Left kidney (tissue), 8 donors: Measurements from ENCODE around the gene NTRK1. TPM values are rescaled to one million over a fixed set of nuclear protein-coding genes. Genes with fewer than 3 reads are reported as not detected.

Source experiments
- DNase-seq: peaks from one replicate; pipeline ENCODE4 v3.0.0-alpha.2; 2013
- long read RNA-seq, 8 donors: transcript quantifications; one replicate each; lab custom pipeline, GENCODE V29; 2026
- polyA plus RNA-seq: library from polyadenylated mRNA; unstranded; fragments of 120-200 nt; gene quantifications from one replicate; pipeline ENCODE4 v1.2.1, GENCODE V29; 2013; ENCODE audit not compliant: insufficient read length

NTRK1 gene
- 1.2 TPM for polyA plus RNA-seq
- long read RNA-seq, donor 1 = 0 reads
- long read RNA-seq, donor 2 = 0 reads
- long read RNA-seq, donor 3 = 0 reads
- long read RNA-seq, donor 4 = 0 reads
- long read RNA-seq, donor 5, partial matches to known transcripts = 0 of 1 reads
- long read RNA-seq, donor 5, other reads (novel, unspliced or antisense) = 0 of 1 reads
- long read RNA-seq, donor 6, partial matches to known transcripts = 9 of 9 reads
- long read RNA-seq, donor 6, other reads (novel, unspliced or antisense) = 0 of 9 reads
- long read RNA-seq, donor 7 = 0 reads
- long read RNA-seq, donor 8 = 0 reads

DNA sequence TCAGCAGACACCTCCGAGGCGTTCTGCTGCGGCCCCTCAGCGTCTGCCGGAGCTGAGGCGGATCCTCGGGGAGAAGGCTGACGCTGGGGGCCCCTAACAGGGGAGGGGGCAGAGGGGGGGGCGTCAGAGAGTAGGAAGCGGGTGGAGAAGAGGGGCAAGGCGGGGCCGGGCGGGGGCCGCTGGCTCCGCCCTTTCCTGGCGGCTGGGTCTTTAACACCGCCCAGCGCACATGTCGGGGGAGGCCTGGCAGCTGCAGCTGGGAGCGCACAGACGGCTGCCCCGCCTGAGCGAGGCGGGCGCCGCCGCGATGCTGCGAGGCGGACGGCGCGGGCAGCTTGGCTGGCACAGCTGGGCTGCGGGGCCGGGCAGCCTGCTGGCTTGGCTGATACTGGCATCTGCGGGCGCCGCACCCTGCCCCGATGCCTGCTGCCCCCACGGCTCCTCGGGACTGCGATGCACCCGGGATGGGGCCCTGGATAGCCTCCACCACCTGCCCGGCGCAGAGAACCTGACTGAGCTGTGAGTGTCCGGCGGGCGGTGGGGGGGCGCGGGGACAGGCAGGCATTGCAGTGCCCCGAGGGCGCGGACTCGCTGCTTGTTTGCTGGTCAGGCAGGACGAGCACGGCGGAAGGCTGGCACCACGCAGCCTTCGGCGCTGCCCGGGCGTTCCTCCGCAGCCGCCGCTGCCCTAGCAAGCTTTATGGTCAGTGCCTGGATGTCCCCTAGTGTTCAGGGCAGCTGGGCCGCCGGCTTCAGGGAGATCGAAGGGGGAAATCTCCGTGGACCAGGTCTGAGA, at the start of gene NTRK1:
Gene NTRK1, plus strand, starts transcription at position 238 of the 796 bp plus-strand sequence. Its CDS starts 70 bp downstream, at position 308.
- DNase-seq = peak; percentile 51

DNA sequence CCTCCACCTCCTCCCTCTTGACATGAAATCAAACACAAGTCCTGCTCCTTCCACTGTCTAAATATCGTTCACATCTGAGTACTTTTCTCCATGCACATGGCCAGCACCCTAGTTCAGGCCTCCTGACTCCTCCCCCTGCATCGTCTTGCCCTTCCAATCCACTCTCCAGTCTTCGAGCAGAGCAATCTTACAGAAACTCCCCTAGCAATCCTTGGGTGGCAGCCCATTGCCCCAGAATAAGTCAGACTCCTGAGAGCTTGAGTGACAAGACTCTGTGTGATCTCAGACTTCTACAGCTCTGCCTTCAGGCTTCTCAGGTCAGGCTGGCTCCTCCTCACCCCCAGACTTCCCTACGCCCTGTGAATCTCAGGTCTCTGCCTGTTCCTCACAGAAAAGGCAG, 49.5 kb upstream of the NTRK1 start:
- DNase-seq = no peak

DNA sequence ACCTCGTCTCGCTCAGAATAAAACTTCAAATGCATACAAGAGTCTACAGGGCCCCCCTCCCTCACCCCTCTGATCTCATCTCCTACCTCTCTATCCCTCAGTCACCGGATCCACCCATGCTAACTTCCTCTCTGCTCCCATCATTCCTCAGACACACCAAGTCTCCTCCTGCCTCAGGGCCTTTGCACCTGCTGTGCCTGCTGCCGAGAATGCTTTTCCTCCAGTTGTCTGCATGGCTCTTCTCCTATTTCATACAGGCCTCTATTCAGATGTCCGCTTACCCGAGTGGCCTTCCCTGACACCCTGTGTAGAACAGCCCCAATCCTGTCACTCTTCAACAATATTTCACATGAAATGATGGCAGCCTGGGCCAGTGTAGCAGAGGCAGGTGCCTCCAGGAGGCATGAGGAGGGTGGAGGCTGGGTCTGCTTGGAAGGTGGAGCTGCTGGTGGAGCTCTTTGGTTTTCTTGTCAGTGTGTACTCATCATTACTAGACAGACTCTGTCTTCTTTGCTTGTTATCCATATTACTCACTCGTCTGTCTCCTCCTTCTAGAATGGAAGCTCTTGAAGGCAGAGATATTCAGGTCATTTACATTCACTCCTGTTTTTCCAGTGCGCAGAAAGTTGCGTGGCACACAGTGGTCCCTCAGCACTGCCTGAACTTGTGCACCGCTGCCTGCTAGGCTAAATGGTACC, 48.2 kb upstream of the NTRK1 start:
- DNase-seq = no peak

DNA sequence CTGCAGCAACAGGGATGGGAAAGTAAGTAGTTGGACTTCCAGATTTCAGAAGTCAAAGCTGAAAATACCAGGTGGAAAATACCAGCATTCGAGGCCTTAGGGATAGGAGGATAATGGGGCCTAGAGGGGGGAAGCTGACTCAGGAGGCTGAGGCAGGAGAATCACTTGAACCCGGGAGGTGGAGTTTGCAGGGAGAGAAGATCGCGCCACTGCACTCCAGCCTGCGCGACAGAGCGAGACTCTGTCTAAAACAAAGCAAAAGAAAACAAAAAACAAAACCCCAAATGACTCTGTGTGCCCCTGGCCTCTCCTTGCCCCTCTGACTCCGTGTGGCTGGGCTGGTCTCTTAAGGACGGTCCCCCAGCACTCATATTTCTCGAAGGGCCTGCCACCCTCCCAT, 47.4 kb upstream of the NTRK1 start:
- no peak for DNase-seq

DNA sequence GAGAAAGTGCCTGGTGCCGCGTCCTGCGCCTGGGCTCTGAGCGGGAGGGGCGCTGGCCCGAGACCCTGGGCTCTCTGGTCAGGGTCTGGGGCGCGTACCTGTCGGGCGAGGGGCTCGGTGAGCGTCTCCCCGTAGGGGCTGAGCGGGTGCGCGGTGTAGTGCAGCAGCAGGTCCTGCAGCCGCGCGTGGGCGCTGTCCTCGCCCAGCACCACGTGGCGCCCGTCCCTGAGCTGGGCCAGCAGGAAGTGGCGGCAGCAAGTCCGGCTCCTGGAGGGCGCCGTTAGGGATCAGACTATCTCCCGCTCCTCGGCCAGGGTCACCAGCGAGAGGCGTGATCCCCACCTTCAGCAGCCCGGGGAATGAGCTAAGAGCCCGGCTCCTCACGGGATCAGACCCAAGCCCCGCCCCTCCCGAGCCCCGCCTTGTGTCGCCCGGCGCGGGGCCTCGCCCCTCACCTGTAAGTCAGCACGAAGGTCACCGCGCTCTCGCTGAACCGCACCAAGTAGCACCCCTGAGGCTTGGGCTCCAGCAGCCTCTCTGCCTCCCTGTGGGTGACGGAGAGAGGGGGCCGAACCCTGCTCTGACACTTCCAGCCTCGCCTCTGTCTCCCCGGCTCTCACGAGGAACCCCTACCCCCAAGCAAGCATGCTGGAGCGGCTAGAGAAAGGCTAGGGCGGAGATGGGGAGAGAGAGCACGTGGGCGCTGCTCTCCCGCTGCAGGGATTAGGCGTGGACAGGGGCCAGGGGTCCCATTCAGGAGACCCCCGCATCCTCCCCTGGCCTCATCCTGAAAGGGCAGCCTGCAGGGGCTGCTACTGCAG, 46.7 kb upstream of the NTRK1 start:
- DNase-seq = no peak

DNA sequence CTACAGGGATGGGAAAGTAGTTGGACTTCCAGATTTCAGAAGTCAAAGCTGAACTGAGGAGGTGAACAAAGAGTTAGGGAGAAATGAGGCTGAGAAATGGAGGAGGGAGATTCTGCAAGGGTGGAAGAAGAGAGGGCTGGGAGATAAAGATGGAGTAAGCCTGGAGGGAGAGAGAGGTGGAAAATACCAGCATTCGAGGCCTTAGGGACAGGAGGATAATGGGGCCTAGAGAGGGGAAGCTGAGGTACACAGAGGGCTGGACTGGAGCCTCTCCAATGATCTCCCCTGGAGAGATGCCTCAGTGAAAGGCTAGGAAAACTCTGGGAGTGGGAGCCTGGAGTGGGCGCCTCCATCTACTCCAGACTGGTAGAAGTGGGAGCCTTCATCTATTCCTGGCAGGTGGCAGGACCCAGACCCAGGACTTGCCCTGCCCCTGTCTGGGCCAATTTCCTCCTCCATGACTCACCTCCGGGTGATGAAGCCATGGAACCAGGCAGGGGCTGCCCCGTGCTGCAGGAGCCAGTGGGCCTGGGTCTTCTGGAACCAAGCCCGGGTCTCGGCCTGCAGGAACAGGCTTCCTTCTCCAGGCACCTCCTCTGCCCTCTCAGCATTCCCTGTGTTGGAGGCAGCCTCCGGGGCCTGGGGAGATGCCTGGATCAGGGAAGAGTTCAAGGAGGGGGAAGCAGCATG, 45.9 kb upstream of the NTRK1 start:
- no peak for DNase-seq

DNA sequence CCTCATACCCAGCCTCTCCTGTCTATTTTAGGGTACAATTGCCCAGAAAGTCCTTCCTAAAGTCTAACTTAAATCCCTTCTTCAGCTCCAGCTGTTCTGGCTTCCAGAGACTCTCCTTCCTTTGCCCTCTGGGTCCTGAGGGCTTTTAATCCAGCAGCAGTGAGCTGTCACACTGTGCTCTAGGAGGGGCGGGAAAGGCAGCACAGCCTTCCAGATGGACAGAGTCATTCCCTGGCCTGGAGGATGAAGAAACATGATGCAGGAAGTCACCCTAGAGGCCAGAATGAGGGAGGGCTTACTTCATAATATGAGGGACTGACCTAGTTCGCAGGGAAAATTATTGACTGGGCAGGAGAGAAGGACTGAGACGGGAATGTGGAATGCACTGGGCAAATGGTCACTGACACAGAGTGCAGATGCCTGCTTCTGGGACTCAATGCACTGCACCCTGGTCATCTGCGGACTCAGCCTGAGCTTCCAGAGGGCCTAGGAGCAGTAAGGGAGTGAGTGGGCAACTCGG, 45.3 kb upstream of the NTRK1 start:
- peak; percentile 82 for DNase-seq

DNA sequence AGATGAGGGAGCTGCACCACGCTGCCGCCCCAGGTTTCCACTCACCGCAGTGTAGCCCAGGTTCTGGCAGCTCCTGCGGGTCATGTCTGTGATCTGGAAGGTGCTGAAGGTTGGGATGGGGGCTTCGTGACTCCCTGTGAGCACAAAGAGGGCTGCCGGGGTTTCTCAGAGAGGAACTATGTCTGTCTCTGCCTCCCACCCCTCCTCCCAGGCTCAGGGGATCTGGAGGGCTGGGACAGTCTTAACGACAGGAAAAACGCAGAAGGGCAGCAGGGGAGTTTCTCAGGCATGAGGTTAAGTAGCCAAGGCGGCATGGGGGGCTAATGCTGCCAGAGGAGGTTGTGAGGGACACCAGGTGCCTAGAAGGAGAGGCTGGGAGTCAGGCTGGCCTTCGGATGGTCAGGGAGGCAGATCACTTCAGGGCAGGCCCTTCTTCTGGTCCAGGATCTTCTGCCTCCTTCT, 44.7 kb upstream of the NTRK1 start:
- DNase-seq = no peak

DNA sequence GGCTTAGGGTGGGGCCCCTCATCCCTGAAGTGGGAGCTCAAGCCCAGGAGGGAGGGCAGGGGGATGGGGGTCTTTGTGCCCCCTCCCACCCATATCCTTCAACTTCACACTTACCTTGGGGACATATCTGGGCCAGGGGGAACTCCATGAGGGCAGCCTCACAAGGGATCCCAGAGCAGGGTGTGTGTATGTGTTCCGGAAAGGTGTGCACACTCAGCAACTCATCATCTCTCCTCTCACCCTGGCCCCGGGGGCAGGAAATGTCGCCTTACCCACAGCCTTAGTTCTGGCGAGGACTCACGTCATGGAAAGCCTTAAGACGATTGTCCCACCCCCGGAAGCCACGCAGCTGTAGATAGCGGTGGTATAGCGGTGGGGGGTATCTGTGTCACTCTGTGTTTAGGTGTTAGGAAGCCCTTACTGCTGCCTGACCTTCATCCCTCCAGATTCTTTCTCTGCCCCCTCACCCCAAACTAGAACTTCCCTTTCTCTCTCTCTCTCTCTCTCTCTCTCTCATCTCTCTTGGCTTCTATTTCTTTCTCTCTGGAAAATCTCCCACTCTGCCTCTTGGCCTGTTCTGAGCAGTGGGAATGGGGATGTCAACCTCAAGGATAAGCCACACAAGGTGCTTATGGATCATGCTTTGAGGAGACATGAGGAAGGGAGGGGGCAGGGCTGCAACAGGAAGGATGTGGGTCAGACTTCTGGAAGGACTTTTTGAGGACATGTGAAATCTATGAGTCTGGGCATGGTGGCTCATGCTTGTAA, 43.9 kb upstream of the NTRK1 start, which contains the start of gene SH2D2A:
Gene SH2D2A, minus strand, starts transcription at position 288 of the 768 bp plus-strand sequence. Its CDS starts 140 bp downstream, at position 148.
- DNase-seq = no peak

DNA sequence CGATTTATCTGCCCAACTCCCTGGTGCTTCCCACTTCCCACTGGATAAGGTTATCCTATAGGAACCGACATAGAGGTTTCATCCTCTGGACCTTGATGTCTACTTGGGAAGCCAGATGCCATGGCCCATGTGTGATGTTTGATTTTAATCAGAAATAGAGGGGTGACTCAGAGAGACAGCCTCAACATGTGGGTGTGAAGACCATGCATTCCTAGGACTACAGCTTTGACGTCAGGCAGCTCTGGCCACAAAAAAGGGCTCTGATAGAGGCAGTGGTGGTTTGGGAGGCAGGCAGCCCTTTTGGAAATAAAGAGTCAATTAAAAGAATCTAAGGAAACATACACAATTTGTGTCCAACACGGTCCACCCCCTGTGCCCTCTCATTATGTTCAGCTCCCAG, 38.9 kb upstream of the NTRK1 start:
- DNase-seq = no peak

DNA sequence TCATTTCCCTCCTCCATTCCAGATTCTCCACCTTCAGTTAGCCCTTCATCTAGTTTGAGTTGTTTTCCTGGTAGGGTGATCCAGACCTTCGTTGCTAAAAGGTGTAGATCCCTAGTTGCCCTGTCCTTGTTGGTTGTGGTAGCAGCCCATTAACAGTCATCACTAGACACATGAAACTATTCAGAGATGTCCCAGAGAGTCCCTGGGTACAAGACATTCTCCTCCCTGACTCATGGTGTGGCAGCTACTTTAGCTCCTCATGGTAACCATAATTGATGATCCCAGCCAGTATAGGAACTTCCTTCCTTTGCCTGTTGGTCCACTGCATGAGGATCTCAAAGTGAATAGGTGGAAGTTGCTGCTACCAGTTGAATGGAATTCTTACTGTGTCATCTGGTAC, 38.0 kb upstream of the NTRK1 start:
- no peak for DNase-seq

DNA sequence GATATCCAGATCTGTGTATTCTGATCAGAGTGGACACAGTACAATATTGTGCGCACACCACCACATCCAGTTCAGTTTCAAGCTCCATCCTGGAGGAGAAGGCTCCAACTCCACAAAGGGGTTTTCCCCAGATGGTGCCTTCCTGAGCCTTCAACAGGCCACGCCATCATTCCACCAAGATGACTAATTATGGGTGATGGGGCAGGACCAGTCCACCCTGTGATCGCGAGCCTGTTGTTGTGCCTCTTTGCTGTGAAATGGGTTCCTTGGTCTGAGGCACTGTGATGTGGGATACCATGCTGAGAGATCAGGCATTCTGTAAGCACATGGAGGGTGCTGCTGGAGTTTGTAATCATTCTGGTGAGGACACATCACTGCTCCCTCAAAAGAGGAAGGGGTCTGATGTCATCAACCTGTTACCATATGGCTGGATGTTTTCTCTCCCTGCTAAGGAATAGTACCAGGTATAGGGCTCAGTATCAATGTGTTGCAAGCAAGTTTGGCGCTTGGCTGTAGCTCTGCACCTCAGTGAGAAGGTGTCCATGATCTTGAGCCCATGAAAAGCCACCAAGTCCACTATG, 37.4 kb upstream of the NTRK1 start:
- no peak for DNase-seq

DNA sequence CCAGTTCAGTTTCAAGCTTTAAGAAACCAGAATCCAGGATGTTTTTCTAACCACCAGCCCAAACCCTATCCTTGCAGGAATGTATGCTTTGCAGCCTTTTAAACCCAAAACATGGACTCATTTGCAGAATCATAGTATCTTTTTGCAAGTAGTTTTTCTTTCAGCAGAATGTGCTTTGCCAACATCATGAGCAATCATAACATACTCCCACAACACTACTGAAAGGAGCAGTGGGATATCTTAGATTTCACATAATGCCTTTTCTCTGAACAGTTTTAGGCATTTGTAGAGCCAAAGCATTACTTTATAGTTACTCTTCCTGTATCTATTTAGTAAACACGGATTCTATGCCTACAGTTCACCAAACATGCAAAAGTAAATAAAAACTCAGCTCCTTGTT, 34.0 kb upstream of the NTRK1 start:
- no peak for DNase-seq

DNA sequence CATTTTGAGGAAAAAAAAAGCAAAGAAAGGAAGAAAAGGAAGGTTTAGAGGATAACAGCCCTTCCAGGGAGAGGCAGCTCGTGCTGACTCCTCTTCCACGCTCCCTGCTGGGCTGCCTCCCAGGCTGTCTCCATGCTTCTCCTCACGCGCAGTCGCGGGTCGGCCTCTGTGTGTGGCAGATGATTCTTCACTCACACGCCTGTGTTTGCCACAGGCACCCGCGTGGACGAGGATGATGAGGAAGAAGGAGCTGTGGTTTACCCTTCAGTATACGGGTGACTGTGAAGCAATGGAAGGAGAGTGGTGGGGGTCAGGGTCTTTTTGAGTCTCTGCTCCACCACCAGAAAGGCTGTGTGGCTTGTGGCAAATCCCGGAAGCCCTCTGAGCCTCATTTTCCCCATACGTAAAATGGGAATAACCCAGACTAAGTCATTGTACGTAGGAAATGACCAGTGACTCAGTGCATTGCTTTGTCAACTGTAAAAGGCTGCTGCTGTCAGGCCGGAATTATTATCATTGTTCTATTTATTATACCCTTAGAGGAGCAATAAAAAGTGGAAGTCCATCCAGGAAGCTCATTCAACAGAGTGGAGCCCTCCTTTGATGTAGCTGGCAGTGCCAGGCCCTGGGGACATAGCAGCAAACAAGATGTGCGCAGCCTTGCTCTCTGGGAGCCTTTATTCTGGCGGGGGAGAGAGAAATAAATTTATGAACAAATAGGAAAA, 32.1 kb upstream of the NTRK1 start:
- DNase-seq = no peak

DNA sequence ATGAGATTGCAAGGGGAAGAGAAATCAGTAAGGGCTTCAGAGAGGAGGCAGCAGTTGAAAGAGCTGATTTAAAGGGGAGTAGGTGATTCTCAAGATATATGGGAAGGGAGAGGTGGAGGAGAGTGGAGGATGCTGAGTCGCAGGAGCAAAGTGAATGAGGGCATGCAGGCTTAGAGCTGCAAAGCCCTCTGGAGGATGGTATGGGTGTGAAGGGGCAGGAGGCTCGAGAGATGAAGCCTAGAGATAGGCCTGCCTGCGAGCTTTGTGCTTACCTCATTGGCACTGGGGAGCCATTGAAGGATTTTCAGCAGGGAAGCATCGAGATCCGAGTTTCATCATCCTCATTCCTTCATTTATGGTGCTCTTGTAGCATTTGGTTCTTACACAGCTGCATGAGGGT, 28.2 kb upstream of the NTRK1 start:
- no peak for DNase-seq

DNA sequence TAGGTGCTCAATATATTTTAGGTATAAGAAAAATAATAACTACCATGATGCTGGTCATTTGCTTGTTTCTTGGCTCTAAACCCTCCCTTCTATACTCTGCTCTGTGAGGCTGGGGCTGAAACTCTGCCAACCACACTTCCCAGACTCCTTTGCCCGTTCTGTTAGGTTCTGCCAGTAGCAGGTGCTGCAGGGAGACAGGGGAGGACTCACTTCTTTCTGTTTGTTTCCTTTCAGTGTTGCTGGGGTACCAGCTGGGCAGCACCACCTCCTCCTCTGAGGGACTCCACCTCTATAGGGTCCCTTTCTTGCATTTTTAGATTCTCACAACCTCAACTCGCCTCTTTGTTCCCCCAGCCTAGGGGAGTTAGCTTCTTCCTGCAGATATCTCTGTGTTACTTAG, 27.1 kb upstream of the NTRK1 start:
- no peak for DNase-seq

DNA sequence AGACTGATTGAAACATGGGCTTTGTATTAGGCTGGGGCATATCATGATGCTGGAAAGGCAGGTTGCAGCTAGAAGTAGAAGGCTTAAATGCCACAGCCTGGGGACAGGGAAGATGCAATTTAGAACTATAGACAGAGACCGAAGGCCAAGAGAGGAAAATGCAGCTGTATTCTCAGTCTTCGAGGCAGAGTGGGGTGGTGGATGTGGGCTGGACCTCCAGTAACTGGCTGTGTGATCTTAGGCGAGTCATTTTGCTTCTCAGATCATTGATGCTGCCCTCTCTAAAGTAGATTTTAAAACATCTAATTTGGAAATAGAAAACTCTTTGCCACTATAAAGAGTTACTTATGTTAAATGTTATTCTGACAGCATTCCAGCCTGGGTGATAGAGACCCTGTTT, 26.3 kb upstream of the NTRK1 start:
- DNase-seq = no peak

DNA sequence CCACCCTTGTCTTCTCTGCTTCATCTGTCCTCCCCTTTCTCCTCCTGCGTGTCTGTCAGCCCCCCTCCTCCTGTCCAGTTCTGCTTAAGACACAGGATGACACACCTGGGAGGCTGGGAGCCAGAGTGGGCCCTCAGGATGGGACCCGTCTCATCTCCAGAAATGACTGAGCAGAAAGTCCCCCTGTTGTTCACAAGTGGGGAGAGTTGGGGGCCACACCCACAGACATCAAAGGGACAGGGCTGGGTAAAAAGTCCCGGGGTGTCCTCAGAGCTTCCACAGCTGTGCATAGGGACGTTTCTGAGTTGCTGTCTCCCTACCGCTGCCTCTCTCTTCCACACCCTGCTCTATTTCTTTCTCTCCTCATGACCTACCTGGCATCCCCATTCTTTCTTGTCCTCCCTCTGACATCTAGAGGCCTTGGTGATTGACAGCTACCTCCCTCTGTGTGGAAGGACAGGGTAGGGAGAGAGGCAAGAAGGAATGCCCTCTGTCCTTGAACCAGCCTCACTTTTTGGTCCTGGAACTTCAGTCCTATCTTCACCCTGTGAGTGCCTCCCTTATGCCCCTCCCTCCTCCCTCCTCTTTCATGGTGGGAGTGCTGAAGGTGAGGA, 24.5 kb upstream of the NTRK1 start:
- no peak for DNase-seq

DNA sequence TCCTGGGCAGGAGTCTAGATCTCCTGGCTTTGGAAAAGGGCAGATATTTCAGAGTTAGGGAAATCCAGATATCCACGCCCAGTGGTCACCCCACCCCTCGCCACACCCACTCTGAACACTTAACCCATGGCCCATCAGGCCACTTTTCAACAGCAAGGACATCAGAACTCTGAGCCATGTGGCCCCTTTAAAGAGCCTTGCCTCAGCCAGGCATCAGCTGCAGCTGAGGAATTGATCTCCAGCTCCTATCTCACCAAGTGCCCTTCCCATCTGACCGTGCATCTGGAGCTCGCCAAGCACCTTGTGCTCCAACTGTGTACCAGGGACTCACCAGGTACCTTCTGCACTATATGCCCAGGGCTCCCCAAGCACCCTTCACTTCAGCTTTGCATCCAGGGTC, 23.8 kb upstream of the NTRK1 start:
- DNase-seq = no peak
